ENCODE measurements around the gene PARM1.

PARM1 gene

GRCh38 chr4:74932010-74932409 lies 906 bp upstream of the PARM1 start:
- Histone ChIP-seq H3K27me3 (peaks cover 86% of the 10 kb centered on the region), H3K4me3 (ENCODE audit: low read depth in 1 of 2, low read length in 1 of 2) (no peak overlapping the region), H3K27ac (no peak overlapping the region), H3K4me1 (ENCODE audit: control insufficient read depth in 1 of 2, insufficient read depth in 1 of 2, low read depth in 1 of 2, low read length in 1 of 2) (peaks cover 3% of the 10 kb centered on the region in 2 experiments), H3K36me3 (no peaks in the 10 kb centered on the region), H3K9me3 (no peaks in the 10 kb centered on the region)
- TF ChIP-seq CTCF (IDR thresholded peaks at IDR 0.05), result no peak

- TF ChIP-seq CTCF (IDR thresholded peaks at IDR 0.05), result no peak
- peaks cover 3% of the 10 kb centered on the region in 2 experiments for H3K4me1 ChIP-seq (ENCODE audit: control insufficient read depth in 1 of 2, insufficient read depth in 1 of 2, low read depth in 1 of 2, low read length in 1 of 2)
- H3K4me3 ChIP-seq (ENCODE audit: low read depth in 1 of 2, low read length in 1 of 2), result no peak overlapping the region
- peaks cover 99% of the 10 kb centered on the region for H3K27me3 ChIP-seq
- H3K36me3 ChIP-seq, result no peaks in the 10 kb centered on the region
- H3K27ac ChIP-seq, result no peak overlapping the region
- no peaks in the 10 kb centered on the region for H3K9me3 ChIP-seq
Measured at GRCh38 chr4:74933562-74934015, 673 bp downstream of the PARM1 start.

- no peaks in the 10 kb centered on the region for H3K9me3 ChIP-seq
- peaks cover 3% of the 10 kb centered on the region in 2 experiments for H3K4me1 ChIP-seq (ENCODE audit: control insufficient read depth in 1 of 2, insufficient read depth in 1 of 2, low read depth in 1 of 2, low read length in 1 of 2)
- H3K4me3 ChIP-seq (ENCODE audit: low read depth in 1 of 2, low read length in 1 of 2), result no peak overlapping the region
- no peaks in the 10 kb centered on the region for H3K36me3 ChIP-seq
- peaks cover 98% of the 10 kb centered on the region for H3K27me3 ChIP-seq
- no peak overlapping the region for H3K27ac ChIP-seq
- no peak for TF ChIP-seq CTCF (IDR thresholded peaks at IDR 0.05)
Measured at GRCh38 chr4:74934016-74934831, 1.3 kb downstream of the PARM1 start.

- Histone ChIP-seq H3K27ac (no peak overlapping the region), H3K9me3 (no peaks in the 10 kb centered on the region), H3K4me1 (ENCODE audit: control insufficient read depth in 1 of 2, insufficient read depth in 1 of 2, low read depth in 1 of 2, low read length in 1 of 2) (peaks cover 3% of the 10 kb centered on the region in 2 experiments), H3K27me3 (peaks cover 92% of the 10 kb centered on the region), H3K36me3 (no peaks in the 10 kb centered on the region), H3K4me3 (ENCODE audit: low read depth in 1 of 2, low read length in 1 of 2) (no peak overlapping the region)
- TF ChIP-seq CTCF (IDR thresholded peaks at IDR 0.05), result no peak
Measured at GRCh38 chr4:74934888-74935287, 2.0 kb downstream of the PARM1 start.

GRCh38 chr4:74941123-74941522 lies 8.2 kb downstream of the PARM1 start:
- no peak for TF ChIP-seq CTCF (IDR thresholded peaks at IDR 0.05)
- no peaks in the 10 kb centered on the region for H3K36me3 ChIP-seq
- no peak overlapping the region for H3K27ac ChIP-seq
- H3K4me1 ChIP-seq (ENCODE audit: control insufficient read depth in 1 of 2, insufficient read depth in 1 of 2, low read depth in 1 of 2, low read length in 1 of 2), result no peaks in the 10 kb centered on the region
- no peak overlapping the region for H3K4me3 ChIP-seq (ENCODE audit: low read depth in 1 of 2, low read length in 1 of 2)
- peaks cover 29% of the 10 kb centered on the region for H3K27me3 ChIP-seq
- H3K9me3 ChIP-seq, result no peaks in the 10 kb centered on the region

Data from neutrophil (primary cell).